Keratinocyte (primary cell): ENCODE results near the gene NAV3. TPM values are rescaled to one million over a fixed set of nuclear protein-coding genes. Genes with fewer than 3 reads are reported as not detected.

Experiments used
- DNase-seq: peaks from one replicate; pipeline ENCODE4 v3.0.0-alpha.2; 2011; ENCODE audit warnings: low read depth, missing footprints, low spot score
- FAIRE-seq: peaks from 2 replicates; lab custom pipeline; 2011; peaks lifted over from hg19 to GRCh38; lab: Jason Lieb, UNC
- H2AFZ ChIP-seq: 2 replicates; pipeline ENCODE4 v1.6.0; 2012; ENCODE audit warnings: low read length, control low read depth, inconsistent platforms; ENCODE audit not compliant: control insufficient read depth
- H3K27ac ChIP-seq: 2 replicates; pipeline ENCODE4 v1.5.1; 2011; ENCODE audit warnings: low read length; ENCODE audit not compliant: control insufficient read depth, insufficient read depth
- H3K27me3 ChIP-seq: 3 replicates; pipeline ENCODE4 v1.6.0; 2011; ENCODE audit warnings: low read length; ENCODE audit not compliant: control insufficient read depth, insufficient read depth; ENCODE audit errors: extremely low read depth
- H3K36me3 ChIP-seq, 2 experiments: 2 replicates in 1 of 2; 3 replicates in 1 of 2; pipeline ENCODE4 v1.5.1; 2011; ENCODE audit warnings: low read length in 2 of 2, mild to moderate bottlenecking in 1 of 2; ENCODE audit not compliant: control insufficient read depth in 2 of 2, insufficient read depth in 2 of 2; ENCODE audit errors: extremely low read depth in 1 of 2
- H3K4me1 ChIP-seq: 3 replicates; pipeline ENCODE4 v1.5.1; 2011; ENCODE audit warnings: low read length; ENCODE audit not compliant: control insufficient read depth, insufficient read depth; ENCODE audit errors: extremely low read depth
- H3K4me2 ChIP-seq: 3 replicates; pipeline ENCODE4 v1.6.0; 2011; ENCODE audit warnings: low read depth, low read length; ENCODE audit not compliant: control insufficient read depth, insufficient read depth; ENCODE audit errors: extremely low read depth
- H3K4me3 ChIP-seq, 3 experiments: fragments of 200-600 bp in 1 of 3; sonication (generic) in 1 of 3; 2 replicates in 2 of 3; 3 replicates in 1 of 3; pipeline ENCODE4 v1.5.1; 2011 to 2016; ENCODE audit warnings: low read length in 3 of 3, mild to moderate bottlenecking in 3 of 3, control low read depth in 2 of 3, inconsistent platforms in 1 of 3, low read depth in 1 of 3, mixed read lengths in 1 of 3, mixed run types in 1 of 3, moderate library complexity in 1 of 3; ENCODE audit not compliant: control insufficient read depth in 2 of 3, insufficient read depth in 2 of 3; ENCODE audit errors: extremely low read depth in 1 of 3
- H3K79me2 ChIP-seq: 2 replicates; pipeline ENCODE4 v1.6.0; 2012; ENCODE audit warnings: low read length; ENCODE audit not compliant: control insufficient read depth, insufficient read depth
- H3K9ac ChIP-seq: 3 replicates; pipeline ENCODE4 v1.6.0; 2011; ENCODE audit warnings: low read length; ENCODE audit not compliant: control insufficient read depth, insufficient read depth; ENCODE audit errors: extremely low read depth
- H3K9me1 ChIP-seq: 3 replicates; pipeline ENCODE4 v1.6.0; 2011; ENCODE audit warnings: low read length; ENCODE audit not compliant: control insufficient read depth, insufficient read depth; ENCODE audit errors: extremely low read depth
- H3K9me3 ChIP-seq: 2 replicates; pipeline ENCODE4 v1.5.1; 2012; ENCODE audit warnings: low read depth, low read length; ENCODE audit not compliant: control insufficient read depth
- H4K20me1 ChIP-seq: 3 replicates; pipeline ENCODE4 v1.6.0; 2011; ENCODE audit warnings: low read length; ENCODE audit not compliant: control insufficient read depth, insufficient read depth; ENCODE audit errors: extremely low read depth
- CTCF ChIP-seq, 3 experiments: IDR thresholded peaks in 1 of 3; conservative IDR thresholded peaks in 1 of 3; optimal IDR thresholded peaks in 1 of 3; 2 replicates in 2 of 3; 3 replicates in 1 of 3; pipeline versions ENCODE3 to v1.5.1; 2011; ENCODE audit warnings: low read length in 3 of 3, mild to moderate bottlenecking in 3 of 3, moderate library complexity in 2 of 3, control low read depth in 1 of 3, inconsistent platforms in 1 of 3; ENCODE audit not compliant: insufficient read depth in 2 of 3; ENCODE audit errors: extremely low read depth in 1 of 3
- EZH2 ChIP-seq: IDR thresholded peaks from one replicate; pipeline ENCODE4 v1.6.1; 2012; ENCODE audit warnings: inconsistent platforms, mild to moderate bottlenecking, low read length, moderate library complexity
- dilution Hi-C: fragments of 300-500 bp; cut with MboI; formaldehyde crosslinking; loops from one replicate; pipeline ENCODE4 v1.7.0; 2020; ENCODE audit warnings: low sequenced_read_pairs; ENCODE audit not compliant: extremely low pct_ligation_motif_present
- polyA plus RNA-seq, 5 experiments: library from polyadenylated mRNA; depleted of rRNA in 3 of 5; stranded (reverse) in 3 of 5; stranded (forward) in 1 of 5; unstranded in 1 of 5; fragments of >200 nt; gene quantifications; 1 replicate in 1 of 5; 2 replicates in 3 of 5; 3 replicates in 1 of 5; pipeline versions ENCODE4 v1.2.1 to v1.2.3, GENCODE V29; 2011 to 2012; ENCODE audit warnings: missing spikeins in 2 of 5, low read depth in 1 of 5, low replicate concordance in 1 of 5

NAV3 gene
- polyA plus RNA-seq, 1 donor (not counting 4 experiments of a cell fraction or from before 2014, with no cell fraction given), result 22.6 TPM

- Histone ChIP-seq H3K4me2 (no peak overlapping the region), H3K9me3 (no peaks in the 10 kb centered on the region), H3K27me3 (no peaks in the 10 kb centered on the region), H3K4me1 (peaks cover 10% of the 10 kb centered on the region), H3K27ac (no peak overlapping the region), H2AFZ (no peak overlapping the region), H3K36me3 (peaks cover 0 to 6% of the 10 kb centered on the region in 2 experiments), H3K4me3 (no peak overlapping the region), H3K9me1 (no peaks in the 10 kb centered on the region), H4K20me1 (no peaks in the 10 kb centered on the region), H3K9ac (no peak overlapping the region), H3K79me2 (no peaks in the 10 kb centered on the region)
- dilution Hi-C loops, result no loop called here
- no peak for DNase-seq
- no peak for TF ChIP-seq EZH2
- TF ChIP-seq CTCF (optimal IDR thresholded peaks at IDR 0.05 in 1 of 3, IDR thresholded peaks at IDR 0.05 in 1 of 3, conservative IDR thresholded peaks at IDR 0.05 in 1 of 3; ENCODE audit: extremely low read depth in 1 of 3, insufficient read depth in 2 of 3, low read length in 3 of 3), result no peak
- FAIRE-seq, result no peak
These were observed 168.5 kb downstream of the NAV3 start for GRCh38 chr12:77999074-77999715.

DNA sequence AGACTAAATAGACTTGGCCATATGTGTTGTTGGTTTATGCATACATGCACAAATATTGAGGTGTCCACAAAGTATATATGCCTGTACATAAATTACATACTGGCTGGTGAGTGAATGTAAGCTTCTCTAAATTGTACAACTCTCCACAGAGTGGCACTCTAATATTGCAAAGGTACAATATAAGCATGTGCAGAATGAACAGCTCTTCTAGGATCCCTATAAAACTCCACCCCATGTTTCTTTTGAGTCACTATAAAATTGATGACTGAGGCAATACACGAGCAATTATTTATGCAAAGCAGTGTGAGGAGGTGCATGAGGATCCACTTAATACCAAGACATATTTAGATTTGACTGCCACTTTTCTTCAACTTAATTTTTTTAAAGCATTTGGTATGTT lies 172.2 kb downstream of the NAV3 start:
- Histone ChIP-seq H3K27me3 (no peaks in the 10 kb centered on the region), H4K20me1 (no peaks in the 10 kb centered on the region), H3K27ac (no peak overlapping the region), H3K9me1 (no peaks in the 10 kb centered on the region), H3K36me3 (peaks cover 10 to 13% of the 10 kb centered on the region in 2 experiments), H3K9ac (no peak overlapping the region), H3K4me2 (no peak overlapping the region), H2AFZ (no peak overlapping the region), H3K9me3 (no peaks in the 10 kb centered on the region), H3K4me1 (no peaks in the 10 kb centered on the region), H3K79me2 (peaks cover 8% of the 10 kb centered on the region), H3K4me3 (no peak overlapping the region)
- dilution Hi-C loops, result no loop called here
- no peak for TF ChIP-seq EZH2
- no peak for TF ChIP-seq CTCF (optimal IDR thresholded peaks at IDR 0.05 in 1 of 3, IDR thresholded peaks at IDR 0.05 in 1 of 3, conservative IDR thresholded peaks at IDR 0.05 in 1 of 3; ENCODE audit: extremely low read depth in 1 of 3, insufficient read depth in 2 of 3, low read length in 3 of 3)
- no peak for FAIRE-seq
- no peak for DNase-seq
